Superior temporal gyrus (tissue), 1 donor: ENCODE measurements around the gene CCDC33.

ENCODE experiments used
- DNase-seq: peaks from one replicate; pipeline ENCODE4 v3.0.0-alpha.2; 2016; ENCODE audit errors: extremely low spot score

CCDC33 gene

GRCh38 chr15:74208901-74209559 is 27.1 kb upstream of the CCDC33 start:
- no peak for DNase-seq

DNA sequence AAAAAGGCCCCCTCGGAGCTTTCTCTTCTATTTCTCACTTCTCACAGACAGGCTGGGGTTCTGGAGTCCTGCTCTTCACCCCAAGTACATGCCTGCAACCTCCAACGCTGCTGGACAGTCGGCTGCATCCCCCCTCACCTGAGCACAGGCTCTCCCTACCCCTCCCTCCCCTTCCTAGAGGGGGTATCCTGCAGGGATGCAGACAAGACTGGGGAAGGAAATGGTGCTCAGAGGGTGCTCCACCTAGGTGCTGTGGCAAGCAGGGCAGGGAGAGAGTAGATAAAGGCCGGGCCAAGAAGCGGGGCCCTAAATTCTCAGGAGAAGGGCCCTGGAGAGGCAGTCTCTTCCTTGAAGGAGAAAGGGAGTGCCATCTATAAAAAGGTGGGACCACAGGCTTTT is 26.6 kb upstream of the CCDC33 start:
- no peak for DNase-seq

GRCh38 chr15:74209997-74210671 is 26.0 kb upstream of the CCDC33 start:
- no peak for DNase-seq

DNA sequence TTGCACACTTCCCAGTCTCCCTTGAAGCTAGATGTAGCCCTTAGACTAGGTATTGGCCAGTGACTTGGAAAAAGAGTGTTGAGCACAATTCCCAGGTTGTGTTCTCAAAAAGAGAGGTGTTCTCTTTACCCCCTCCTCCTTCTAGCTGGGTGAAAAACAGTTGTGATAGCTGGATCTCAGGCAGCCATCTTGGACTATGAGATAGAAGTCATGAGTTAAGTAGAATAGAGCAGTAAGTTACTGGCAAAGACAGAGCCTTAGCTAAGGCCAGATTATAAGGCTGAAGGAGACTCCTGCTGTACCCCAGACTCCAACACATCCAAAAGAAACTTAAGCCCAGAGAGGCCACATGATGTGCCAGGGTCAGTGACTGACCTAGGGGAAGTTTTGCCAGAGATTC is 25.4 kb upstream of the CCDC33 start:
- DNase-seq: no peak

DNA sequence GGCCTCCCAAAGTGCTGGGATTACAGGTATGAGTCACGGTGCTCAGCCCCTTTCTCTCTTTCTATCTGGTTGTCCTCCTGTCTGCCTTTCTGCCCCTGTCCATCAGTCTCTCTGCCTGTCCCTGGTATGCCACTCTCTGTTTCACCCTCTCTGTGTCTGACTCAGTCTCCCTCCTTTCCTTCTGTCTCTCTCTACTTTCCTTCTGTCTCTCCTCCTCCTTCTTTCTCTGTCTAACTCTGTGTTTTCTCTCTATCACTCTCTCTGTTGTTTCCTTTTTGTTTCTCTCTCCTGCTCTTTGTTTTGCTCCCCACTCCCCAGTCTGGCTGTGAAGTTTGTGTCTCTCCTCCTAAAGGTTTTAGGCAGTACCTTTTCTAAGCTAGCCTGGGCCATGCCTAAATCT is 24.5 kb upstream of the CCDC33 start:
- DNase-seq: no peak

DNA sequence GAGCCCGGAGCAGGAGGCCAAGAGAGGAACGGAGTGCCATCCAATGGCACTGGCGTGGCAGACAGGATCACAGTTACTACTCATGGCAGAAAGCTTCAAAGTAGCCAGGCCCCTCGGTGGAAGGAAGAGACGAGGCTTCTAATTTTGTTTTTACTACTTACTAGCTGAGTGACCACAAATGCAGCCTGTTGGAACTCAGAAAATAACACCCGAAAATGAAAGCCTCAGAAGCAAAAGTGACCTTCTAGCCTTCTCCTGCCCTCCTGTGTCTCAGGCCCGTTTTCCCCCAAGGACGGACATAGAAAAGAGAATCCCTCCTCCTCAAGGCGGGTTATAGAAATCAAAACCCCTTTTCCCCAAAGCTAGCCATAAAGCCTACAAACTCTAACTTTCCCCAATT is 23.6 kb upstream of the CCDC33 start:
- DNase-seq: no peak

DNA sequence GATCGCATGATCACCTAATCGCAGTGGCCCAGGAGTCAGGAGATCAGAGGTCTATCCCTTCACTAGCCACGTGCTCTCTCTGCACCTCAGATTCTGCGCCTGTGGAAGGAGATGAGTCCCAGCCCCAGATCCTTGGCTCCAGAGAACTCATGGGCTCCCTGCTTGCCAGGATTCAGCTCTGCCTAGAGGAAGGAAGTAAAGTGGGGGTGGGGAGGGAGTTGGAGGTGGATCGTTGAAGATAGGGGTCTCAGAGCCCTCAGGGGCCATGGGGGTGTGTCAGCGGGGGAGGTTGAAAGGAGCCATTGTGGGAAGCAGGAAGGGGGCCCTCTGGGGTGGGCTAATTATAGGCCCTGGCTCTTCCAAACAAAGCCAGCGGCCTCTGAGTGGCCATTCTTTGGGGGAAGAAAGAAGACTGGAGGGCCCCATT is 22.3 kb upstream of the CCDC33 start:
- no peak for DNase-seq

DNA sequence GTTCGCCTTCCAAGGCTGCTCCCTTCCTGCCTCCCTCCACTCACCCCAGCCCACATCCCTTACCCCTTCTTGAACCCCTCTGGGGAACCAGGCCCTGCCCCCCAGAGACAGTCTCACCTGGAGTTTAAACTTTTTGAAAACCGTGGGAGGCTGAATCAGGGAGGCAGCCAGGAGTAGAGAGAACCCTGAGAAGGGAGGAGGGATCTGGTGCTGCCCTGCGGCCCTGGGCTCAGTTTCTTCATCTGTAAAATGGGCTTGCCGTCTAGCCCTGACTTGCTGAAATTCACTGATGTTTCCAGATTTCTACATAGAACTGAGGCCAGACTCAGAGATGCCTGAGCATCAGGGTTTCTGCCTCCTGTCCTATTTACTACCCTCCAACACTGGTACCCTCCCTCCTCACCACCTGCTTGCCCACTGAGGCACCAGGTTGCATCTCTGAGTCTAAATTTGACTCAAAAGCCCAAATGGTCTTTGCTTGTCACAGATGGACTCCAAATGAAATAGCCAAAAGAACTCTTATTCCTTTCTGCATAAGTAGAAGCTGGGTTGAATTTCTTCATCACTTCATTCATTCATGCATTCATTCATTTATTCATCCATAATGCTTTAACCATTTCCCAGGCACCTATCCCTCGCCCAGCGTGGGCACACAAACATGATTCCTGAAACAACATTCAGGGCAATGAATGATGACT is 21.7 kb upstream of the CCDC33 start:
- DNase-seq: no peak

GRCh38 chr15:74215958-74216357 is 20.2 kb upstream of the CCDC33 start:
- DNase-seq: no peak

- no peak for DNase-seq
Observed at GRCh38 chr15:74216949-74217348, 19.2 kb upstream of the CCDC33 start.

GRCh38 chr15:74217907-74218885 is 17.9 kb upstream of the CCDC33 start:
- no peak for DNase-seq

GRCh38 chr15:74220475-74221248 is 15.5 kb upstream of the CCDC33 start:
- no peak for DNase-seq

- DNase-seq: no peak
Observed at GRCh38 chr15:74221399-74222239, 14.5 kb upstream of the CCDC33 start.

DNA sequence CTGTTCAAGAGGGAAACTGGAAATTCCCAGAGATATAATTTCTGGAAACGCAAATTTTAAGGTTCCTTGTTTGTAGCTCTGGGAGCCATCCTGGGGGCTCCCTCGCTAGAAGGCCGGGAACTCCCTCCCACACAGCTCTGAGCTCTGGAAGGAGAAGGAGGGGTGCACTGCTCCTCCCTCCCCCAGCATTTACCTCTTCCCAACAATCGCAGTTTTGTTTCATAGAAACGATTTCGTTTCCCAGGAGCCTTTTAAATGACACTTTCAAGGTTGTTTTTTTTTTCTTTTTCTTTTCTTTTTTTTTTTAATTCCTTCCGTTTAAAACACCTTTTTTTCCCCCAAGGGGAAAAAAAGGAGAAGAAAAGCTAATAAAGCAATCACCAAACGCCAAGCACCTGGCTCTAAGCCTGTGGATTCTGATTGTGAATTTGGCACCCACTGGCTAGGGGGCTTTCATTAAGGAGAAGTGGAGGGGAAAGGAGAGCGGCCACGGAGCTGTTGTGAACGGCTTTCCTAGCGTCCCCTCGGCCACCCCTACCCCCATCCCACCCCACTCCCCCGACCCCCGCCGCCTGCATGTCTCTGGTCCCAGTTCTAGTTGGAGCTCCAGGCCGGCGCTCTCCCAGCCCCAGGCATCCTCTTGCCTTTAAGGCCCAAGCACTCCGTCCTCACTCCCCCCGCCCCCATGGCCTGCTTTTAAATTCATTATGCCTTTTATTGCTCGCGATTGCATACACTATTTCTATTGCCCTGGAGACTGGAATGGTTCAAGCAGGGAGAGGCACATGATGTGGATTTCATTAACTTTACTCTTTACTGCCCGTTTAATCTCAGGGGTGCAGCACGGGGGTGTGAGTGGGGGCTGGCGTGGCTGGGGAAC is 13.6 kb upstream of the CCDC33 start:
- DNase-seq: no peak

GRCh38 chr15:74225928-74226327 is 10.2 kb upstream of the CCDC33 start:
- no peak for DNase-seq

DNA sequence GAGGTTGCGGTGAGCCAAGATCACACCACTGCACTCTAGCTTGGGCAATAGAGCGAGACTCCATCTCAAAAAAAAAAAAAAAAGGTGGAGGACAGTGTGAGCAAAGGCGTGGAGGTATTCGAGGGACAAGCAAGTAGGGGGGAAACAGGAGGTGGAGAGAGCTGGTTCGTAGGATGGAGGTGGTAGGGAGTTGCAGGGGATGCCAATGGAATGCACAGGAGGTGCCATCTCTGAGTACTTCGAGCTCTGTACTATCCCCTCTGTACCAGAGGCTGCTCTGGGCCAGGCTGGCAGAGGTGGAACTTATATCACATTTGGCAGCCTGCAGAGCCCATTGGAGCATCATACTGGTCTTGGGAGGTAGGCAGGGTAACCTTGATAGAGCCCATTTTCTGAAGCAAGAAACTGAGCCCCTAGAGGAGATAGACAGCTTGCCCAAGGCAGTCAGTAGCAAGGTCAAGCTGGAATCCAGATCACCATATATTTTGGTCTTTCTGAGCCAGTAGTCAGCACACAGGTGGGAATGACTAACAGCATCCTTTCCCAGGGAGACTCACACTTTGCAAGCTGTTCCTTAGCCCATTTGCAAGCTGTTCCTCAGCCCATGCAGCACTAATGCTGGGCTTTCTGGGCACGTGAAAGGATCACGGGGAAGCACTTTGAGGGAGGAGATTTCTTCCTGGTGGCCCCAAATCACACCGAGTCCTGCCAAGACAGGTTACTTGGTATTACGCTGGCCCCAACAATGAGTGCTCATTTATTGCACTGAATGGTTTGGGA is 9.2 kb upstream of the CCDC33 start:
- DNase-seq: peak; percentile 61

DNA sequence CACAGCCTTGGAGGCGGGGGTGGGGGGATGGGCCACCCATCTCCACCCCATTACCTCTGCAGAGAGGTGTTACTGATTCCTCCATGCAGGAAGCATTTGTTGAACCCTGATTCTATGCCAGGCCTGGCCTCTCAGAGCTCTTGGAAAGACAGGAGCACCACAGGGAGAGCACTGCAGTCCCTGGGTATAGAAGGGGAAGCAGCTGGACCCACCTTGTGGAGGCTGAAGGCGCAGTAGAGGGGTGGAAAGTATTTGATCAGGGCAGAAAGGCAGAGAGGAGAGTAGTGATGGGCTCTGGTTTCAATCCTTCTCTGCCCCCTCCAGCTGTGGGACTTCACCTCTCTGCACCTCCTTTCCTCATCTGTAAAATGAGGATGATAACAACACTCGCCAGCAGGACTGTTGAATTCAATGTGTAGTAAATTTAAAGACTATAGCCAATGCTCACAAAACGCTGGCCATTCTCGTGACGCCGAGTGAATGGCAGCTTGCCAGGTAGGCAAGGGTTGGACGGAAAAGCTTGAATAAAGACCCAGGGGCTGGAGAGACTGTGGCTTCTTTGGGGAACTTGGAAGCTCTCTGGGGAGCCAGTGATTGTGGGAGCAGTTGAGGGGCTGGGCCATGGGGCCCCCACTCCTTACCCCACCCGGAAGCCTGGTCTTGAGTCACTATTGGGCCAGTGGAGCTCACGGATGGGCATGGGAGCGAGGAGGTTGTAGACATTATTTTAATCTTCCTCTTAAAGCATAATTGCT is 8.0 kb upstream of the CCDC33 start:
- no peak for DNase-seq

- no peak for DNase-seq
Observed at GRCh38 chr15:74228723-74229081, 7.4 kb upstream of the CCDC33 start.
